ENCODE results near the gene TRPM3. TPM values are rescaled to one million over a fixed set of nuclear protein-coding genes. Genes with fewer than 3 reads are reported as not detected.
A peak's percentile ranks its signal among the peaks of the same experiment; 100 is the strongest.

TRPM3 gene
- total RNA-seq, 4 donors from 2014 or later, result 0.07 to 0.66 TPM; not detected in 2

- Histone ChIP-seq H3K4me1 (peaks cover 28 to 57% of the 10 kb centered on the region in 2 donors), H3K27me3 (no peaks in the 10 kb centered on the region), H3K36me3 (no peaks in the 10 kb centered on the region), H3K27ac (peak overlapping the region in 3 of 4 donors; percentile 12 to 55 (median 30)), H3K4me3 (no peak overlapping the region), H3K9me3 (no peaks in the 10 kb centered on the region)
- in situ Hi-C loops (cut with MboI; ENCODE audit: low sequenced_read_pairs in 4 of 4) (loop anchor here in 1 of 4 donors (10.0 kb wide), 1 partner anchor 148 kb away; no protein-coding TSS in a partner anchor), intact Hi-C loops (cut with DNase I; ENCODE audit: low total_unique reads) (no loop called here)
- ATAC-seq (no peak), DNase-seq (no peak)
- TF ChIP-seq POLR2A (IDR thresholded peaks at IDR 0.05) (no peak), CTCF (IDR thresholded peaks at IDR 0.05 in 4 of 5, conservative IDR thresholded peaks at IDR 0.05 in 1 of 5) (no peak)
Observed at GRCh38 chr9:70493029-70493428, 628.4 kb downstream of the TRPM3 start.

GRCh38 chr9:70492319-70492777 lies 629.1 kb downstream of the TRPM3 start:
- DNase-seq, result no peak
- TF ChIP-seq CTCF (IDR thresholded peaks at IDR 0.05 in 4 of 5, conservative IDR thresholded peaks at IDR 0.05 in 1 of 5), result no peak
- no peak for TF ChIP-seq POLR2A (IDR thresholded peaks at IDR 0.05)
- ATAC-seq, result no peak
- H3K36me3 ChIP-seq, result no peaks in the 10 kb centered on the region
- no peaks in the 10 kb centered on the region for H3K27me3 ChIP-seq
- peaks cover 30 to 64% of the 10 kb centered on the region in 2 donors for H3K4me1 ChIP-seq
- no peaks in the 10 kb centered on the region for H3K9me3 ChIP-seq
- peak overlapping the region in 1 of 4 donors; percentile 33 for H3K27ac ChIP-seq
- in situ Hi-C loops (cut with MboI; ENCODE audit: low sequenced_read_pairs in 4 of 4), result loop anchor here in 1 of 4 donors (10.0 kb wide), 1 partner anchor 148 kb away; no protein-coding TSS in a partner anchor
- intact Hi-C loops (cut with DNase I; ENCODE audit: low total_unique reads), result no loop called here
- no peak overlapping the region for H3K4me3 ChIP-seq

GRCh38 chr9:70491426-70492318 lies 629.7 kb downstream of the TRPM3 start:
- DNase-seq (no peak), ATAC-seq (no peak)
- in situ Hi-C loops (cut with MboI; ENCODE audit: low sequenced_read_pairs in 4 of 4), result loop anchor here in 1 of 4 donors (10.0 kb wide), 1 partner anchor 147 kb away; no protein-coding TSS in a partner anchor
- intact Hi-C loops (cut with DNase I; ENCODE audit: low total_unique reads), result no loop called here
- Histone ChIP-seq H3K27me3 (no peaks in the 10 kb centered on the region), H3K27ac (peak overlapping the region in 2 of 4 donors; percentile 4 to 33), H3K4me3 (no peak overlapping the region), H3K9me3 (no peaks in the 10 kb centered on the region), H3K36me3 (no peaks in the 10 kb centered on the region), H3K4me1 (peaks cover 34 to 68% of the 10 kb centered on the region in 2 donors)
- TF ChIP-seq CTCF (IDR thresholded peaks at IDR 0.05 in 4 of 5, conservative IDR thresholded peaks at IDR 0.05 in 1 of 5) (no peak), POLR2A (IDR thresholded peaks at IDR 0.05) (no peak)

DNA sequence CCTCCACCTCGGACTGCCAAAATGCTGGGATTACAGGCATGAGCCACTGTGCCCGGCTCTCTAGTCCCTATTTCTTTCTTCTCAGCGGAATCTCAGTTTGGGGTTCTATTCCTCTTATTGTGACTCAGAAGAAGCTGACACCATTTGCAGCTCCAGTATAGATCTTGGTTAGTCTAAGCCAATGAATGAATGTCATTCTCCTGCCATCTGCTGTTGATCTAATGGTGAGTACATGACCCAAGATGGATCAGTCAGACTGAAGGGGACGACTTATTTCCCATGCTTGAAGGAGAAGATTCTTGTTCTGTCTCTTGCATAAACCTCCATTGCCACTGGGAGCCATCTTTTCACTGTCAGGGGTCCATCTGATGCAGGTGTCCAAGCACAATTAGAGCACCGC lies 630.9 kb downstream of the TRPM3 start:
- Histone ChIP-seq H3K27ac (no peak overlapping the region), H3K9me3 (no peaks in the 10 kb centered on the region), H3K4me3 (no peak overlapping the region), H3K27me3 (no peaks in the 10 kb centered on the region), H3K36me3 (no peaks in the 10 kb centered on the region), H3K4me1 (peaks cover 46 to 73% of the 10 kb centered on the region in 2 donors)
- ATAC-seq, result no peak
- in situ Hi-C loops (cut with MboI; ENCODE audit: low sequenced_read_pairs in 4 of 4), result loop anchor here in 1 of 4 donors (10.0 kb wide), 1 partner anchor 146 kb away; no protein-coding TSS in a partner anchor
- TF ChIP-seq CTCF (IDR thresholded peaks at IDR 0.05 in 4 of 5, conservative IDR thresholded peaks at IDR 0.05 in 1 of 5) (no peak), POLR2A (IDR thresholded peaks at IDR 0.05) (no peak)
- intact Hi-C loops (cut with DNase I; ENCODE audit: low total_unique reads), result no loop called here
- DNase-seq, result no peak

Data from gastrocnemius medialis (tissue), 4 donors.